Measurements from ENCODE around the gene PIK3AP1. TPM values are rescaled to one million over a fixed set of nuclear protein-coding genes. Genes with fewer than 3 reads are reported as not detected.
"Not testable (repeated sequence)": the region's sequence is repeated elsewhere in the genome, so short reads cannot be mapped to it uniquely, and the experiment has no call there.

PIK3AP1 gene
- total RNA-seq, 2 donors from 2014 or later, result 1.3 to 5.2 TPM

DNA sequence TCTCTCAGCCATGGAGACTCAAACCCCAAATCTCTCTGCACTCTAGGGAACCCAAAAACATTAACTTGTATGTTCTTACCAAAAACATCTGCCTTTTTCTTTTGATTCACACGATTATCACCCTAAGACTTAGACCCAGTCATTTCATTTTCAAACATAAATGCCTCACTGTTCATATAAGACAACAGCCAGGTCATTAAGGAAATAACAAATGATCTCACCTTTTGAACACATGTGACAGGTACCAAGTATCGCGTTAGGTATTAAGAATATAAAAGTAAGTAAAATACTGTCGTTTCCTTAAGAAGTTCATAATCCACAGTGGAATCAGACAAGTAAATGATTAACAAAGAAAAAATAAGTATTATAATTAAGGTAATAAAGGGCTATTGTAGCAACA, 142.3 kb downstream of the PIK3AP1 start:
- H3K9me3 Mint-ChIP-seq, result no peaks in the 10 kb centered on the region
- peaks cover 35% of the 10 kb centered on the region for H3K4me1 Mint-ChIP-seq
- no peaks in the 10 kb centered on the region for H3K4me1 ChIP-seq (ENCODE audit: control insufficient read depth, insufficient read depth, low read length)
- no peak for DNase-seq
- H3K27ac Mint-ChIP-seq, result no peak overlapping the region
- 91% methylated on average over 1 to 4 of the region's 4 CpGs for WGBS, 2 experiments (ENCODE audit: insufficient coverage in 1 of 2, insufficient read length in 1 of 2)
- H3K27me3 Mint-ChIP-seq (ENCODE audit: insufficient read depth), result no peaks in the 10 kb centered on the region
- no peaks in the 10 kb centered on the region for H3K9me3 ChIP-seq (ENCODE audit: control insufficient read depth, low read length)
- no peak overlapping the region for H3K4me3 ChIP-seq (ENCODE audit: low read length)
- no peak overlapping the region for H3K27ac ChIP-seq (ENCODE audit: low read depth, low read length)
- peaks cover 27% of the 10 kb centered on the region for H3K36me3 Mint-ChIP-seq (ENCODE audit: low read depth)
- no peaks in the 10 kb centered on the region for H3K27me3 ChIP-seq (ENCODE audit: control insufficient read depth, insufficient read depth, low read length, poor library complexity, severe bottlenecking)
- TF ChIP-seq, protein P1, sequence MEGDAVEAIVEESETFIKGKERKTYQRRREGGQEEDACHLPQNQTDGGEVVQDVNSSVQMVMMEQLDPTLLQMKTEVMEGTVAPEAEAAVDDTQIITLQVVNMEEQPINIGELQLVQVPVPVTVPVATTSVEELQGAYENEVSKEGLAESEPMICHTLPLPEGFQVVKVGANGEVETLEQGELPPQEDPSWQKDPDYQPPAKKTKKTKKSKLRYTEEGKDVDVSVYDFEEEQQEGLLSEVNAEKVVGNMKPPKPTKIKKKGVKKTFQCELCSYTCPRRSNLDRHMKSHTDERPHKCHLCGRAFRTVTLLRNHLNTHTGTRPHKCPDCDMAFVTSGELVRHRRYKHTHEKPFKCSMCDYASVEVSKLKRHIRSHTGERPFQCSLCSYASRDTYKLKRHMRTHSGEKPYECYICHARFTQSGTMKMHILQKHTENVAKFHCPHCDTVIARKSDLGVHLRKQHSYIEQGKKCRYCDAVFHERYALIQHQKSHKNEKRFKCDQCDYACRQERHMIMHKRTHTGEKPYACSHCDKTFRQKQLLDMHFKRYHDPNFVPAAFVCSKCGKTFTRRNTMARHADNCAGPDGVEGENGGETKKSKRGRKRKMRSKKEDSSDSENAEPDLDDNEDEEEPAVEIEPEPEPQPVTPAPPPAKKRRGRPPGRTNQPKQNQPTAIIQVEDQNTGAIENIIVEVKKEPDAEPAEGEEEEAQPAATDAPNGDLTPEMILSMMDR (conservative IDR thresholded peaks at IDR 0.05), result no peak
- no peak overlapping the region for H3K9ac ChIP-seq (ENCODE audit: extremely low read depth, low read length, poor library complexity, severe bottlenecking)
- no peak overlapping the region for H3K4me3 Mint-ChIP-seq
- peaks cover 30% of the 10 kb centered on the region for H3K36me3 ChIP-seq (ENCODE audit: control insufficient read depth, insufficient read depth, low read length)

DNA sequence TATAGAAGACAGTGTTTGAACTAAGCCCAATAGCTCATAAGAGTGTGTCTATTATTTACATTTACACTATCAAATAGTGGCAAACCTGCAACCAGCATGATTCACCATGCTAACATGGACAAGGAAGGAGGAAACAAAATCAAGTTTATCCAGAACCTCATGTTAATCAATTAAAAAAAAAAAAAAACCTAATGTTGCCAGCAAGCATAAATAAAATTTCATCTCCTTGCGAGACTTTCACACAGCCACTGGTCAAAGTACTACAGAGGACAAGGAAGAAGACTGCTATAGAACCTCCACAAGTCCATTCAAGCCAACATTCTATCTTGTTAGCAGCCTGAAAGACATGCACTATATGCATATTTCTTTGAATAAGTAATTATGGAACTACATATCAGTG, 143.2 kb downstream of the PIK3AP1 start:
- Histone ChIP-seq H3K27ac (ENCODE audit: low read depth, low read length) (no peak overlapping the region), H3K9ac (ENCODE audit: extremely low read depth, low read length, poor library complexity, severe bottlenecking) (no peak overlapping the region), H3K9me3 (ENCODE audit: control insufficient read depth, low read length) (no peaks in the 10 kb centered on the region), H3K27me3 (ENCODE audit: control insufficient read depth, insufficient read depth, low read length, poor library complexity, severe bottlenecking) (no peaks in the 10 kb centered on the region), H3K36me3 (ENCODE audit: control insufficient read depth, insufficient read depth, low read length) (peaks cover 37% of the 10 kb centered on the region), H3K4me3 (ENCODE audit: low read length) (no peak overlapping the region), H3K4me1 (ENCODE audit: control insufficient read depth, insufficient read depth, low read length) (no peaks in the 10 kb centered on the region)
- Mint-ChIP-seq H3K9me3 (no peaks in the 10 kb centered on the region), H3K4me3 (no peak overlapping the region), H3K4me1 (peaks cover 37% of the 10 kb centered on the region), H3K27ac (no peak overlapping the region), H3K36me3 (ENCODE audit: low read depth) (peaks cover 32% of the 10 kb centered on the region), H3K27me3 (ENCODE audit: insufficient read depth) (no peaks in the 10 kb centered on the region)
- TF ChIP-seq, protein P1 (conservative IDR thresholded peaks at IDR 0.05), result no peak
- WGBS, 2 experiments (ENCODE audit: insufficient coverage in 1 of 2, insufficient read length in 1 of 2), result 88 to 100% methylated on average over 1 of the region's 1 CpG
- no peak for DNase-seq

DNA sequence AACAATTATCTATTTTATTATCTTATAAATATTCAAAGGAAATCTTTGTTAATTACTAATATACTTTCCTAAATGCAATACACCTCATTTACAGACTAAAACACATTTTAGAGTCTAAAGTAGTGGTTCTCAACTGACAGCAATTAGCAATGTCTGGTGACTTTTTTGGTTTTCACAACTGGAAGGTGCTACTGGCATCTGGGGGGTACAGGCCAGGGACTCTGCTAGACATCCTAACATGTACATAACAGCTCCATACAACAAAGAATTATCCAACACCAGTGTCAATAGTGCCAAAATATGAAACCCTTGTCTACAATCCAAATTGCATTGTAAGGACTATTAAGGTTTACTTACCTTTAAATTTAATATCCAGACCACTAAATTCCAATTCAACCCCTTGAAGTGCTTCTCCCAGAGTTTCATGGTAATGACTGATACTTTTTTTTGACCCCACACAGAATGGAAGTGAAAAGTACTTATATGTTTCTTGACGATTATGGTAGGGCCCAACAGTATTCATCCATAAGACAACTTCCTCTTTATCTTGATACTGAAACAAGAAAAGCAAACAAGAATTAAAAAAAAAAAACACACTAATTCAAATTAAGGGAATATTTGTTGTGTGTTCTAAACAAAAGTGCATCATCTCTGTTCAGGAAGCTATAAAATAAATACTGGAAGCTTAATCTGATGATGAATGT, 143.9 kb downstream of the PIK3AP1 start:
- Histone ChIP-seq H3K9me3 (ENCODE audit: control insufficient read depth, low read length) (no peaks in the 10 kb centered on the region), H3K36me3 (ENCODE audit: control insufficient read depth, insufficient read depth, low read length) (peaks cover 41% of the 10 kb centered on the region), H3K27me3 (ENCODE audit: control insufficient read depth, insufficient read depth, low read length, poor library complexity, severe bottlenecking) (no peaks in the 10 kb centered on the region), H3K27ac (ENCODE audit: low read depth, low read length) (no peak overlapping the region), H3K4me1 (ENCODE audit: control insufficient read depth, insufficient read depth, low read length) (peaks cover 3% of the 10 kb centered on the region), H3K4me3 (ENCODE audit: low read length) (no peak overlapping the region), H3K9ac (ENCODE audit: extremely low read depth, low read length, poor library complexity, severe bottlenecking) (no peak overlapping the region)
- H3K4me3 Mint-ChIP-seq, result no peak overlapping the region
- peaks cover 32% of the 10 kb centered on the region for H3K36me3 Mint-ChIP-seq (ENCODE audit: low read depth)
- no peaks in the 10 kb centered on the region for H3K9me3 Mint-ChIP-seq
- no peak for DNase-seq
- TF ChIP-seq, protein P1 (conservative IDR thresholded peaks at IDR 0.05), result no peak
- no peak overlapping the region for H3K27ac Mint-ChIP-seq
- H3K27me3 Mint-ChIP-seq (ENCODE audit: insufficient read depth), result no peaks in the 10 kb centered on the region
- peaks cover 37% of the 10 kb centered on the region for H3K4me1 Mint-ChIP-seq
- 100% methylated on average over 1 of the region's 1 CpG for WGBS, 2 experiments (ENCODE audit: insufficient coverage in 1 of 2, insufficient read length in 1 of 2)

DNA sequence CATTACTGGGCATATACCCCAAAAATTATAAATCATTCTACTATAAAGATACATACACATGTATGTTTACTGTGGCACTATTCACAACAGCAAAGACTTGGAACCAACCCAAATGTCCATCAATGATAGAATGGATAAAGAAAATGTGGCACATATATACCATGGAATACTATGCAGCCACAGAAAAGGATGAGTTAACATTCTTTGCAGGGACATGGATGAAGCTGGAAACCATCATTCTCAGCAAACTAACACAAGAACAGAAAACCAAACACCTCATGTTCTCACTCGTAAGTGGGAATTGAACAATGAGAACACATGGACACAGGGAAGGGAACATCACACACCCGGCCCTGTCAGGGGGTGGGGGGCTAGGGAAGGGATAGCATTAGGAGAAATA, 145.8 kb downstream of the PIK3AP1 start:
- H3K9me3 Mint-ChIP-seq; H3K9me3 ChIP-seq (ENCODE audit: control insufficient read depth, low read length); DNase-seq; H3K27me3 ChIP-seq (ENCODE audit: control insufficient read depth, insufficient read depth, low read length, poor library complexity, severe bottlenecking); H3K9ac ChIP-seq (ENCODE audit: extremely low read depth, low read length, poor library complexity, severe bottlenecking); H3K27me3 Mint-ChIP-seq (ENCODE audit: insufficient read depth); H3K4me3 Mint-ChIP-seq; H3K4me3 ChIP-seq (ENCODE audit: low read length); H3K27ac ChIP-seq (ENCODE audit: low read depth, low read length); H3K4me1 ChIP-seq (ENCODE audit: control insufficient read depth, insufficient read depth, low read length); H3K27ac Mint-ChIP-seq: not testable (repeated sequence)
- WGBS, 2 experiments (ENCODE audit: insufficient coverage in 1 of 2, insufficient read length in 1 of 2), result 100% methylated on average over 1 to 2 of the region's 2 CpGs
- peaks cover 36% of the 10 kb centered on the region for H3K36me3 Mint-ChIP-seq (ENCODE audit: low read depth)
- H3K4me1 Mint-ChIP-seq, result peaks cover 37% of the 10 kb centered on the region
- peaks cover 45% of the 10 kb centered on the region for H3K36me3 ChIP-seq (ENCODE audit: control insufficient read depth, insufficient read depth, low read length)

Data from endodermal cell (in vitro differentiated cells).